ENCODE measurements around the gene ADAMTS10. TPM values are rescaled to one million over a fixed set of nuclear protein-coding genes. Genes with fewer than 3 reads are reported as not detected.

ADAMTS10 gene
- total RNA-seq, 4 donors from 2014 or later: 7.6 to 20.9 (median 14.7) TPM

DNA sequence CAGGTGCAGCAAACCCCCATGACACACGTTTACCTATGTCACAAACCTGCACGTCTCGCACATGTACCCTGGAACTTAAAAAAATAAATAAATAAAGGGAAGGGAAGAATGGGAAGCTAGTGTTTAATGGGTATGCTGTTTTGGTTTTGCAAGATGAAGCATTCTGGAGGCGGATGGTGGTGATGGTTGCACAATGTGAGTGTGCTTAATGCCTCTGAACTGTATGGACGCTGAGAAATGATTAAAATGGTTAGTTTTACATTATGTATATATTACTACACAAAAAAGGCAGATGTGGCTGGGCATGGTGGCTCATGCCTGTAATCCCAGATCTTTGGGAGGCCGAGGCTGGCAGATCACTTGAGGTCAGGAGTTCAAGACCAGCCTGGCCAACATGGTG, 37.7 kb upstream of the ADAMTS10 start:
- H3K27ac ChIP-seq: no peak overlapping the region
- 82 to 83% methylated on average over 6 of the region's 6 CpGs for WGBS, 2 donors
- TF ChIP-seq, protein P1, sequence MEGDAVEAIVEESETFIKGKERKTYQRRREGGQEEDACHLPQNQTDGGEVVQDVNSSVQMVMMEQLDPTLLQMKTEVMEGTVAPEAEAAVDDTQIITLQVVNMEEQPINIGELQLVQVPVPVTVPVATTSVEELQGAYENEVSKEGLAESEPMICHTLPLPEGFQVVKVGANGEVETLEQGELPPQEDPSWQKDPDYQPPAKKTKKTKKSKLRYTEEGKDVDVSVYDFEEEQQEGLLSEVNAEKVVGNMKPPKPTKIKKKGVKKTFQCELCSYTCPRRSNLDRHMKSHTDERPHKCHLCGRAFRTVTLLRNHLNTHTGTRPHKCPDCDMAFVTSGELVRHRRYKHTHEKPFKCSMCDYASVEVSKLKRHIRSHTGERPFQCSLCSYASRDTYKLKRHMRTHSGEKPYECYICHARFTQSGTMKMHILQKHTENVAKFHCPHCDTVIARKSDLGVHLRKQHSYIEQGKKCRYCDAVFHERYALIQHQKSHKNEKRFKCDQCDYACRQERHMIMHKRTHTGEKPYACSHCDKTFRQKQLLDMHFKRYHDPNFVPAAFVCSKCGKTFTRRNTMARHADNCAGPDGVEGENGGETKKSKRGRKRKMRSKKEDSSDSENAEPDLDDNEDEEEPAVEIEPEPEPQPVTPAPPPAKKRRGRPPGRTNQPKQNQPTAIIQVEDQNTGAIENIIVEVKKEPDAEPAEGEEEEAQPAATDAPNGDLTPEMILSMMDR (IDR thresholded peaks at IDR 0.05): no peak
- no peak for TF ChIP-seq POLR2A (IDR thresholded peaks at IDR 0.05)
- intact Hi-C loops (cut with DNase I): no loop called here
- no peaks in the 10 kb centered on the region for H3K27me3 ChIP-seq
- no peak overlapping the region for H3K4me3 ChIP-seq (replicated peaks in 1 of 3)
- DNase-seq: no peak
- no peaks in the 10 kb centered on the region for H3K4me1 ChIP-seq
- no peaks in the 10 kb centered on the region for H3K9me3 ChIP-seq
- H3K36me3 ChIP-seq: no peaks in the 10 kb centered on the region

DNA sequence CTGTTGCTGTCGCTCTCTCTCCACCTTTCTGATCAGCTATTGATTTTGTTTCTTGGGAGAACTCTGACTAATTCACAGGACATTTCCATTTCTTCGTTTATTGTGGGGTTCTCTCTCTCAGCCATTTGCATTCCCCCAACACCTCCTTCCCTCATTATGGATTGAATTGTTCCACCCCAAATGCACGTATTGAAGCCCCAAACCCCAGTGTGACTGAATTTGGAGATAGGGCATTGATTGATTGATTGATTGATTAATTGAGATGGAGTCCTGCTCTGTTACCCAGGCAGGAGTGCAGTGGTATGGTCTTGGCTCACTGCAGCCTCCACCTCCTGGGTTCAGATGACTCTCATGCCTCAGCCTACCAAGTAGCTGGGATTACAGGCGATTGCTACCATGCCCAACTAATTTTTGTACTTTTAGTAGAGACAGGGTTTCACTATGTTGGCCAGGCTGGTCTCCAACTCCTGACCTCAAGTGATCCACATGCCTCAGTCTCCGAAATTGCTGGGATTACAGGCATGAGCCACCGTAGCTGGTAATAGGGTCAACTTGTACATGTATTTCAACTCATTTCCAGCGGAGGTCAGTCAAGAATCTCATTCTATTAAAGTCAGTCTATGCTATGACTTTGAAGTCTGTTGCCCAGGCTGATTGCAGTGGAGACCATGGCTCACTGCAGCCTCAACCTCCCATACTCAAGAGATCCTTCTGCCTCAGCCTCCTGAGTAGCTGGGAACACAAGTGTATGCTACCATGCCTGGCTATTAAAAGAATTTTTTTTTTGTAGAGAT, 33.5 kb upstream of the ADAMTS10 start:
- DNase-seq: no peak
- intact Hi-C loops (cut with DNase I): no loop called here
- H3K4me3 ChIP-seq (replicated peaks in 1 of 3): no peak overlapping the region
- no peak overlapping the region for H3K27ac ChIP-seq
- no peaks in the 10 kb centered on the region for H3K27me3 ChIP-seq
- 68 to 71% methylated on average over 7 of the region's 7 CpGs for WGBS, 2 donors
- TF ChIP-seq, protein P1 (IDR thresholded peaks at IDR 0.05): no peak
- TF ChIP-seq POLR2A (IDR thresholded peaks at IDR 0.05): no peak
- H3K4me1 ChIP-seq: no peaks in the 10 kb centered on the region
- H3K36me3 ChIP-seq: no peaks in the 10 kb centered on the region
- no peaks in the 10 kb centered on the region for H3K9me3 ChIP-seq

DNA sequence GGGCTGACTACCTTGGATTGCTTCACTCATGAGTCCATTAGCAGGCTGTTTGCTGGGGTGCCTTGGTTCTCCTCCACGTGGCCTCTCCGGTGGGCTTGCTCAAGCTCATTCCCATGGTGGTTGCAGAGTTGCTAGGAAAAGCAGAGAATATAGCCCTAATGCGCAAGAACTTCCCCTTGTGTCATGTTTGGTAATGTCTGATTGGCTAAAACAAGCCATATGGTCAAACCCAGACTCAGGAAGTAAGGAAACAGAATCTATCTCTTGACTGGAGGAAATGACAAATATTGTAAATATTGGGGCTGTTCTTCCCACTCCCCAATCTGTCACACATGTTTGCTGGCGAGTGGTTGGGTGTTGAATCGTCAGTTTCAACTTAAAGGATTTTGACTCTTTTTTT, 32.0 kb upstream of the ADAMTS10 start:
- no peak overlapping the region for H3K4me3 ChIP-seq (replicated peaks in 1 of 3)
- H3K27ac ChIP-seq: no peak overlapping the region
- TF ChIP-seq POLR2A (IDR thresholded peaks at IDR 0.05): no peak
- TF ChIP-seq, protein P1 (IDR thresholded peaks at IDR 0.05): no peak
- H3K36me3 ChIP-seq: no peaks in the 10 kb centered on the region
- intact Hi-C loops (cut with DNase I): no loop called here
- H3K4me1 ChIP-seq: no peaks in the 10 kb centered on the region
- WGBS, 2 donors: 72 to 89% methylated on average over 5 of the region's 5 CpGs
- H3K27me3 ChIP-seq: no peaks in the 10 kb centered on the region
- DNase-seq: no peak
- no peaks in the 10 kb centered on the region for H3K9me3 ChIP-seq

DNA sequence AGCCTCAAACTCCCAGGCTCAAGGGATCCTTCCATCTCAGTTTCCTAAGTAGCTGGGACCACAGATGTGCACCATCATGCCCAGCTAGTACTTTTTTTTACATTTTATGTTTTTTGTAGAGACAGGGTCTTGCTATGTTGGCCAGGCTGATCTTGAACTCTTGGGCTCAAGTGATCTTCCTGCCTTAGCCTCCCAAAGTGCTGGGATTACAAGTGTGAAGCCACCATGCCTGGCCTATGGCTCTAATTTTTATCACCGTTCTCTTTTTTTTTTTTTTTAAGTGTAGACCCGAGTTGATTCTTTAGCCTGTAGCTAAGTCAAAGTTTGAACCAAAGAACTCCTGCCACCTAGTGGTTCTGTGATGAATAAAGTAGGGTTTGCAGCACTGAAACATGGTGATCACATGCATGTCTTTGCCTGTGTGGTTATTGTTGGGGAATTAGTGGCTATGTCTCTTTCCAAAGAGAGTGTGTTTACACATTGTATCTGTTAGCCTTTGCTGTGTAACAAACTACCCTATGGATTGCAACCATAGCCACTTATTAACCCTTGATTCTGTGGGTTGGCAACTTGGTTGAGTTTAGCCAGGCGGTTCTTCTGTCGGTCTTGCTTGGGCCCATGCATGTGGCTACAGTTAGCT, 31.5 kb upstream of the ADAMTS10 start:
- Histone ChIP-seq H3K27ac (no peak overlapping the region), H3K27me3 (no peaks in the 10 kb centered on the region), H3K4me3 (replicated peaks in 1 of 3) (no peak overlapping the region), H3K4me1 (no peaks in the 10 kb centered on the region), H3K9me3 (no peaks in the 10 kb centered on the region), H3K36me3 (no peaks in the 10 kb centered on the region)
- intact Hi-C loops (cut with DNase I): no loop called here
- no peak for TF ChIP-seq POLR2A (IDR thresholded peaks at IDR 0.05)
- TF ChIP-seq, protein P1 (IDR thresholded peaks at IDR 0.05): peak in 3 of 6 experiments; percentile 40 to 46 (median 44)
- DNase-seq: no peak
- WGBS, 2 donors: 51 to 52% methylated on average over 4 of the region's 4 CpGs
